NCI-H524 treated with DMSO at 0.1 percent for 48 hours (cell line): ENCODE data around the gene CSMD2.

Source experiments
- DNase-seq: peaks from one replicate; lab custom pipeline; 2025; lab: John Stamatoyannopoulos, UW

Gene CSMD2

GRCh38 chr1:33713058-33713877, 451.8 kb downstream of the CSMD2 start:
- DNase-seq = no peak

DNA sequence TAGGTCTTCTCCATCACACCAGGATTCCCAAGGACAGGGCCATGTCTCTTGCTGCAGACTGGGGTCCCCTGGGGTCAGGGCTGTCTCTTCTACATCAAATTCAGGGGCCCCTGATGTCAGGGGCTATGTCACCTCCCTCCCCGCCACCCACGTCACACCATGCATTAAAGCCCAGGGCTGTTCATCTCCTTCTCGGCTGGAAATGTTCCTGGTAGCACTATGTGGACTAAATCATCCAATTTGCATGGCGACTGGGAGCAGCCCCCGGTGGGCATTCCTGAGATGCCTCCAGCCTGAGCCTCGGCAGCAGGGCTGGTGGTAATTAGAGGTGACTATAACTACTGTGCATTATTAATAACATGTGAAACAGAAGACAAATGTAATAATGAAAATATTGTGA, 452.8 kb downstream of the CSMD2 start:
- DNase-seq = no peak

DNA sequence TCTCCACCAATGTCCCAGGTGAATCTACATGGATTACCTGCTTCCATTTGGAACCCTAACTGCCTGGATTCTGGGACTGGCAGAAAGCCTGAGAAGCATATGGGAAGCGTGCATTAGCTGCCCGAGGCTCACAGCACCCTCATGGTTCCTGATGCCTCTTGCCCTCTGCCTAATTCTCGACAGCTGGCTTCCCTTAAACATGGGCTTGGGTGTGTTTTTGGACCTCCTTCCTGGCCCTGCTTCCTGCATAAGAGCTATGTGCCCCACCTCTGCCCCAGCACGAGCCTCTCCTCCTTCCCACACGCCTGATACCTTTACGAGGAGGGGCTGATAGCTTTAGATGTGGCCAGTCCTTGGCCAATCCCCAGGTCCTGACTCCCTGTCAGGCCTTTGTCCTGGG, 453.5 kb downstream of the CSMD2 start:
- no peak for DNase-seq

GRCh38 chr1:33710967-33711366, 454.1 kb downstream of the CSMD2 start:
- no peak for DNase-seq

DNA sequence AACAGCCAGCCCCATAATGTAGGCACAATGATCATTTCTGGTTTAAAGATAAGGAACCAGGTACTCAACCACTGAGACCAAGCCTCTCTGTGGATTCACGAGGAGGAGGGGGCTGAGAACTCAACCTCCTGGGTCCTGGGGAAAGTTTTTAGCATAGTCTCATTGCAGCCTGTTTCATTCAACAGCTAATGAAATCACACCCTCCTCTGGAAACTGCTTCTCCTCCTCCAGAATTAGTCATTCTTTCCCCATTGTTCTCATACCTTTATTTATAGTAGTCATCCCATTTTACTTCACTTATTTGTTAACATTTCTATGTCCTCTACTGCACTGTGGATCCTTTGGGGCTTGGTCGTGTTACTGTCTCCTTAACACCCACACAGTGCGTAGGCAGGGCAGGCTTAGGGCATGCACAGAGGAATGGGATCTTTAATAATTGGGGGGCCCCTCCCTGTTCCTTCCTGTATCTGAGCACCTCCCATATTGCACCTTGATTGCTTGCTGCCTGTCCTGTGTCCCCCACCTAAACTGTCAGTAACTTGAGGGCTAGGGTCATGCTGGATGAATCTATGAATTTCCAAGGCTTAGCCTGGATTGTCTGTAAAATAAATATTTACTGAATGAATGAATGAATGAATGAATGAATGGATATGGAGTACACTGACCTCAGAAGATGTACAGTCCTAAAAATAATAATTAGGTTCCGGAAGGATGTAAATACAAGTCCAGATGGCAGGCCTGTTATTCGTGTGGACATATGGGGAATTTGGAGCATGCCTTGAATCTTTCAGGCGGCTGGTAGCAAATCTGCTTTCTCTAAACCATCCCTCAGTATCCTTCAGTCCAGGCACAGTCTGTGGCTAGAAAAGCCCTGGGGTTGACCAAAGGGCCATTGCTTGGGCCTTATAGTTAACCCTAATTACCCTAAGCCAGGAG, 455.0 kb downstream of the CSMD2 start:
- DNase-seq = peak; percentile 29

- no peak for DNase-seq
These were observed 455.8 kb downstream of the CSMD2 start for GRCh38 chr1:33709174-33709782.

DNA sequence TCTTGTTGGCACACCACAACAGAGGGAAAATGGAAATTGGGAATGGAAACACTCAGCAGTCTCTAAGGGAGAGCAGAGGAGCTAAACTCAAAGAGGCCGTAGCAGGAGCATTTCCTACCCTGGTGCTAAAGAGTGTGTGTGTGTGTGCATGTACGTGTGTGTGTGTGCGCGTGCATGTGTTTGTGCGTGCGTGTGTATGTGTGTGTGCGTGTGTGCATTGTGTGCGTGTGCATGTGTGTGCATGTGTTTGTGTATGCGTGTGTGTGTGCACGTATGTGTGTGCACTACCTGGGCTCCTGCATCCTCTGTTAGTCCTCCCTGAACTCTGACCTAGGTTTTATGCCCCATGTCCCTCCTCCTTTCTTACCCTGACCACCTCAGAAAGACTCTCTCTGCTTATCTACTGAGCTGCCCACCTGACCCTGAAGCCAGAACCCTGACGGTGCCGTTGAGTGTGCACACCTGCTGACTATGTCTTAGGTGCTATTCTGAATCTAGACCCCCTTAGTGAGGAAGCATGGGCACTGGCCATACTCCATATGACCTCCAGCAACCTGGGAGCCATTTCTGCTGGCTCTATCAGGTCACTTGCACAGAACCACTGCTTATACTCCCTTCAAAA, 458.3 kb downstream of the CSMD2 start:
- no peak for DNase-seq

- no peak for DNase-seq
These were observed 461.6 kb downstream of the CSMD2 start for GRCh38 chr1:33703464-33703863.

- DNase-seq = no peak
These were observed 466.5 kb downstream of the CSMD2 start for GRCh38 chr1:33698361-33699035.

GRCh38 chr1:33697816-33698215, 467.2 kb downstream of the CSMD2 start:
- DNase-seq = no peak

GRCh38 chr1:33696962-33697361, 468.1 kb downstream of the CSMD2 start:
- DNase-seq = no peak

GRCh38 chr1:33696311-33696710, 468.7 kb downstream of the CSMD2 start:
- DNase-seq = no peak

- DNase-seq = no peak
These were observed 472.5 kb downstream of the CSMD2 start for GRCh38 chr1:33692206-33693188.

DNA sequence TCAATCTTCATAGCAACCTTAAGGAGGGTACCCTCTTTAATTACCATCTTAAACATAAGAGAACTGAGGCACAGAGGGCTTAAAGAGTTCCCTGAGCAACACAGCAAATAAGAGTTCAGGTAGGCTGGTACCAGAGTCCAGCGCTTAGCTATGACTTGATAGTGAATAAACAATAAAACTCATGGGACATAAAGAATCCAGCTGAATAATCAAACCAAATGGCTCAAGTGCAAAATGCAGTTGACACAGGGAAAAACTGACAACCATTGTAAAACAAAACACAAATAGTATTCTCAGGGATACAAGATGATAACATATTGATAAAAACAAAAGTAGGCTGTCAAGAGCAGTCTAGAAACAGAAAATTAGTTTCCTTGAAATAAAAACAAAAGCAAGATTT, 478.0 kb downstream of the CSMD2 start:
- no peak for DNase-seq

DNA sequence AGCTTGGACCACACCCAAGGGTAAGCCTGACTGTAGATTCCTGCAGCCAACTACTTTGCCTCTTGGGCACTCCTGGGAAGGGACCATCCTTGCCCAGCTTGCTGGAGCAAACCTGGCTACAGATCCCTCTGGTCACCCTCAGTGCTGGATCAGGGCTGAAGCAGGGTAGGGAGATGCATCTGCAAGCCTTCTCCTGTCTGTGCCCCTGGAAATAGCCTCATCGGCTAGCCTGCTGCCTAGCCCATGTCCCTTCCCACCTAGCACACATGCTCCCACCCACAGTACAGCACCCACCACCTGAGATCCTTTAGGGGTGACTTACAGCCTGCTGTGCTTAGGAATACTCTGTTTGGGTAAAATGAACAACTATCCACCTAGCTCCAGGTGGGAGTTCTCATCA, 478.5 kb downstream of the CSMD2 start:
- no peak for DNase-seq

GRCh38 chr1:33685256-33685655, 479.8 kb downstream of the CSMD2 start:
- DNase-seq = no peak

- DNase-seq = no peak
These were observed 480.4 kb downstream of the CSMD2 start for GRCh38 chr1:33684396-33685179.

DNA sequence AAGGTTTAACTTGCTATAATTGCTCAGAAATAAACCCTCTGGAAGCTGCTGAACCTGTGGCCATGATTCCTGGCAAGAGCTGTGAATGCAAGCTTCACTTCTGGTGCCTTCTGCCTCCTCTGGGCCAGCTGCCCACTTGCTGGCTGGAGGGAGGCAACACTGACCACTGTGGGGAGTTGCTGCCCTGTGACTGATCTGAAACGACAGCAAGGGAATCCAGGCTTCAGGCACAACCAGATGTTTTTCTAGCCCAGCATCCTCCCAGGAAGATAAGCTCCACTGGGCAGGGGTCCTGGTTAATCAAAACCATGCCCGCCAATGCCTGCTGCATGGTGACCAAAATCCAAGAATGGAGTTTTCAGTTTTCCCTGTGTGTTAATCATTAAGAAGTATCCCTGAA, 481.1 kb downstream of the CSMD2 start:
- no peak for DNase-seq

- no peak for DNase-seq
These were observed 482.7 kb downstream of the CSMD2 start for GRCh38 chr1:33682371-33682770.
